Liver (tissue), 3 donors: ENCODE data around the gene MLF1.

ENCODE experiments used
- CTCF ChIP-seq: fragments of 150-350 bp; IDR thresholded peaks from 2 replicates; pipeline ENCODE4 v1.5.1; 2017; ENCODE audit warnings: improper control_type of control experiment, low read depth, low read length; ENCODE audit not compliant: missing input control
- FOXA1 ChIP-seq: IDR thresholded peaks from 2 replicates; pipeline ENCODE4 v1.6.1; 2016; ENCODE audit warnings: antibody characterized with exemption
- GABPA ChIP-seq, 2 donors: IDR thresholded peaks in 1 of 2; conservative IDR thresholded peaks in 1 of 2; 2 replicates each; pipeline ENCODE4 v1.6.1; 2016; ENCODE audit warnings: antibody characterized with exemption in 2 of 2, mild to moderate bottlenecking in 1 of 2, moderate library complexity in 1 of 2
- JUND ChIP-seq, 2 donors: IDR thresholded peaks; 2 replicates each; pipeline ENCODE4 v1.6.1; 2016; ENCODE audit warnings: antibody characterized with exemption in 2 of 2
- RAD21 ChIP-seq, 2 donors: IDR thresholded peaks; 2 replicates each; pipeline ENCODE4 v1.6.1; 2016; ENCODE audit warnings: antibody characterized with exemption in 2 of 2, mild to moderate bottlenecking in 2 of 2
- RXRA ChIP-seq, 2 donors: IDR thresholded peaks; 2 replicates each; pipeline ENCODE4 v1.6.1; 2017 to 2018; ENCODE audit warnings: antibody characterized with exemption in 2 of 2, mild to moderate bottlenecking in 1 of 2
- SP1 ChIP-seq: IDR thresholded peaks from 2 replicates; pipeline ENCODE4 v1.6.1; 2018; ENCODE audit warnings: antibody characterized with exemption, mild to moderate bottlenecking
- TAF1 ChIP-seq: conservative IDR thresholded peaks from 2 replicates; pipeline ENCODE4 v1.6.1; 2016; ENCODE audit warnings: antibody characterized with exemption, mild to moderate bottlenecking
- ZBTB33 ChIP-seq: IDR thresholded peaks from 2 replicates; pipeline ENCODE4 v1.6.1; 2016; ENCODE audit warnings: antibody characterized with exemption
- TF ChIP-seq, protein P1 (sequence below): IDR thresholded peaks from 2 replicates; pipeline ENCODE4 v1.6.1; 2016; ENCODE audit warnings: antibody characterized with exemption
- TF ChIP-seq, protein P2 (sequence below): IDR thresholded peaks from 2 replicates; pipeline ENCODE4 v1.6.1; 2016; ENCODE audit warnings: antibody characterized with exemption
- TF ChIP-seq, protein P3 (sequence below): IDR thresholded peaks from 2 replicates; pipeline ENCODE4 v1.6.1; 2016; ENCODE audit warnings: antibody characterized with exemption, mild to moderate bottlenecking
- donor health status: healthy.
- donor health status: healthy.

GRCh38 chr3:158574646-158575045 is 3.7 kb downstream of the MLF1 start:
- TF ChIP-seq CTCF (no peak), TAF1 (no peak), RXRA (IDR thresholded peaks at IDR 0.05) (no peak), SP1 (no peak), FOXA1 (no peak), RAD21 (IDR thresholded peaks at IDR 0.05) (no peak), ZBTB33 (no peak), GABPA (IDR thresholded peaks at IDR 0.05 in 1 of 2, conservative IDR thresholded peaks at IDR 0.05 in 1 of 2) (no peak), JUND (IDR thresholded peaks at IDR 0.05) (no peak)
- TF ChIP-seq, protein P1, sequence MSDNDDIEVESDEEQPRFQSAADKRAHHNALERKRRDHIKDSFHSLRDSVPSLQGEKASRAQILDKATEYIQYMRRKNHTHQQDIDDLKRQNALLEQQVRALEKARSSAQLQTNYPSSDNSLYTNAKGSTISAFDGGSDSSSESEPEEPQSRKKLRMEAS, result no peak
- TF ChIP-seq, protein P2, sequence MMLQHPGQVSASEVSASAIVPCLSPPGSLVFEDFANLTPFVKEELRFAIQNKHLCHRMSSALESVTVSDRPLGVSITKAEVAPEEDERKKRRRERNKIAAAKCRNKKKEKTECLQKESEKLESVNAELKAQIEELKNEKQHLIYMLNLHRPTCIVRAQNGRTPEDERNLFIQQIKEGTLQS, result no peak
- TF ChIP-seq, protein P3, sequence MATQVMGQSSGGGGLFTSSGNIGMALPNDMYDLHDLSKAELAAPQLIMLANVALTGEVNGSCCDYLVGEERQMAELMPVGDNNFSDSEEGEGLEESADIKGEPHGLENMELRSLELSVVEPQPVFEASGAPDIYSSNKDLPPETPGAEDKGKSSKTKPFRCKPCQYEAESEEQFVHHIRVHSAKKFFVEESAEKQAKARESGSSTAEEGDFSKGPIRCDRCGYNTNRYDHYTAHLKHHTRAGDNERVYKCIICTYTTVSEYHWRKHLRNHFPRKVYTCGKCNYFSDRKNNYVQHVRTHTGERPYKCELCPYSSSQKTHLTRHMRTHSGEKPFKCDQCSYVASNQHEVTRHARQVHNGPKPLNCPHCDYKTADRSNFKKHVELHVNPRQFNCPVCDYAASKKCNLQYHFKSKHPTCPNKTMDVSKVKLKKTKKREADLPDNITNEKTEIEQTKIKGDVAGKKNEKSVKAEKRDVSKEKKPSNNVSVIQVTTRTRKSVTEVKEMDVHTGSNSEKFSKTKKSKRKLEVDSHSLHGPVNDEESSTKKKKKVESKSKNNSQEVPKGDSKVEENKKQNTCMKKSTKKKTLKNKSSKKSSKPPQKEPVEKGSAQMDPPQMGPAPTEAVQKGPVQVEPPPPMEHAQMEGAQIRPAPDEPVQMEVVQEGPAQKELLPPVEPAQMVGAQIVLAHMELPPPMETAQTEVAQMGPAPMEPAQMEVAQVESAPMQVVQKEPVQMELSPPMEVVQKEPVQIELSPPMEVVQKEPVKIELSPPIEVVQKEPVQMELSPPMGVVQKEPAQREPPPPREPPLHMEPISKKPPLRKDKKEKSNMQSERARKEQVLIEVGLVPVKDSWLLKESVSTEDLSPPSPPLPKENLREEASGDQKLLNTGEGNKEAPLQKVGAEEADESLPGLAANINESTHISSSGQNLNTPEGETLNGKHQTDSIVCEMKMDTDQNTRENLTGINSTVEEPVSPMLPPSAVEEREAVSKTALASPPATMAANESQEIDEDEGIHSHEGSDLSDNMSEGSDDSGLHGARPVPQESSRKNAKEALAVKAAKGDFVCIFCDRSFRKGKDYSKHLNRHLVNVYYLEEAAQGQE, result no peak
